ENCODE results near the gene ITK. TPM values are rescaled to one million over a fixed set of nuclear protein-coding genes. Genes with fewer than 3 reads are reported as not detected.

ITK gene
- total and polyA plus RNA-seq, 2 experiments from 2014 or later: 0.08 TPM; not detected in 1

DNA sequence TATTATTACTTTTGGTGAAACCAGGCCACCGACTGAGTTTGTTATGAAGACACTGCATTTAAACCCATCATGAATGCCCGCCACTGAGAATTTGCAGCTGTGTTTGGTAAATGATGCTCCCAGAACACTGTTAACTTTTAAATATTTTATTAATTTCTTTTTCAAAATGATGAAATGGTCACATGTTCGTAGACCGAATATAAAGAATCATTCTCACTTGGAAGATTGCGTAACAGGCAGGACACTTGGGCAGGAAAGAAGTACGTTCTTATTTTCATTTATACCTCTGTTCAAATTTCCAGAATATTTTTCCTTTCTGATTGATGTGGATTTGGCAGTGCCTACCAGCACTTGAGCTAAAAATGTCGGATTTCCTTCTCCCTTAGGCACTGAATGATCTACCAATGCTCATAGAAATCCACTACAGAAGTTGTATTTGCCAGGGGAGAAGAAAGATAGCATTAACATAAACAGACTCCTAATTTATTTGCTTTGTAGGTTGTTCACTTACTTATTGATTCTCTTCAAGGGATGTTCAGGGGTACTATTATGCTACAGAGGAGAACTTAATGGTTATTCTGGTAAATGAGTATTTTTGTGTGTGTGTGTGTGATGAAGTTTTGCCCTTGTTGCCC, 99.1 kb downstream of the ITK start (continued):
- no peak for TF ChIP-seq ZNF462 (CRISPR knock-in tag; IDR thresholded peaks at IDR 0.05)

- Histone ChIP-seq H3K4me2 (no peak overlapping the region), H3K79me2 (replicated peaks; ENCODE audit: insufficient read depth) (peaks cover 89% of the 10 kb centered on the region)
- ATAC-seq: no peak
- TF ChIP-seq ZNF462 (CRISPR knock-in tag; IDR thresholded peaks at IDR 0.05) (no peak), JUNB (IDR thresholded peaks at IDR 0.05; ENCODE audit: unreplicated experiment) (no peak), ZNF331 (CRISPR knock-in tag; IDR thresholded peaks at IDR 0.05; ENCODE audit: low read depth) (no peak), NANOG (IDR thresholded peaks at IDR 0.05; ENCODE audit: borderline replicate concordance) (no peak)
- TF ChIP-seq, protein P1, sequence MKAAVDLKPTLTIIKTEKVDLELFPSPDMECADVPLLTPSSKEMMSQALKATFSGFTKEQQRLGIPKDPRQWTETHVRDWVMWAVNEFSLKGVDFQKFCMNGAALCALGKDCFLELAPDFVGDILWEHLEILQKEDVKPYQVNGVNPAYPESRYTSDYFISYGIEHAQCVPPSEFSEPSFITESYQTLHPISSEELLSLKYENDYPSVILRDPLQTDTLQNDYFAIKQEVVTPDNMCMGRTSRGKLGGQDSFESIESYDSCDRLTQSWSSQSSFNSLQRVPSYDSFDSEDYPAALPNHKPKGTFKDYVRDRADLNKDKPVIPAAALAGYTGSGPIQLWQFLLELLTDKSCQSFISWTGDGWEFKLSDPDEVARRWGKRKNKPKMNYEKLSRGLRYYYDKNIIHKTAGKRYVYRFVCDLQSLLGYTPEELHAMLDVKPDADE (IDR thresholded peaks at IDR 0.05): no peak
These were observed 100.3 kb downstream of the ITK start for GRCh38 chr5:157280927-157281326.

More at GRCh38 chr5:157280927-157281326, 100.3 kb downstream of the ITK start:
- Histone ChIP-seq H3F3A (replicated peaks; ENCODE audit: low read depth) (no peaks in the 10 kb centered on the region), H3K4me1 (ENCODE audit: insufficient read depth) (peaks cover 2% of the 10 kb centered on the region; the same call in 1 of the 2 replicates), H3K27me3 (ENCODE audit: insufficient read depth) (no peaks in the 10 kb centered on the region), H3K27ac (ENCODE audit: low read depth) (no peak overlapping the region), H2AFZ (no peak overlapping the region), H3K4me3 (no peak overlapping the region), H4K20me1 (replicated peaks; ENCODE audit: insufficient read depth) (peaks cover 23% of the 10 kb centered on the region), H3K36me3 (ENCODE audit: insufficient read depth) (no peaks in the 10 kb centered on the region), H3K9me2 (ENCODE audit: insufficient read depth) (no peaks in the 10 kb centered on the region)
- H3K9me3 Mint-ChIP-seq: no peaks in the 10 kb centered on the region
- DNase-seq (ENCODE audit: low spot score): no peak
- peaks cover 3% of the 10 kb centered on the region; the same call in 1 of the 3 replicates for H3K4me1 Mint-ChIP-seq
- no peaks in the 10 kb centered on the region for H3K27me3 Mint-ChIP-seq (ENCODE audit: insufficient read depth, low read depth, poor library complexity)
- no peak overlapping the region for H3K4me3 Mint-ChIP-seq
- peaks cover 3% of the 10 kb centered on the region; the same call in 1 of the 3 replicates for H3K36me3 Mint-ChIP-seq (ENCODE audit: low read depth)
- no peak overlapping the region for H3K27ac Mint-ChIP-seq
